Stimulated activated CD8-positive, alpha-beta memory T cell treated with anti-CD3 and anti-CD28 coated beads, Interleukin-12 subunit alpha, Interleukin-12 subunit beta, amount 100 ng/mL, for 4 hours (primary cell): Measurements from ENCODE around the gene KREMEN1.

Source experiments
- DNase-seq: peaks from one replicate; pipeline ENCODE4 v3.0.0-alpha.2; 2020; ENCODE audit warnings: low read depth

The KREMEN1 gene

DNA sequence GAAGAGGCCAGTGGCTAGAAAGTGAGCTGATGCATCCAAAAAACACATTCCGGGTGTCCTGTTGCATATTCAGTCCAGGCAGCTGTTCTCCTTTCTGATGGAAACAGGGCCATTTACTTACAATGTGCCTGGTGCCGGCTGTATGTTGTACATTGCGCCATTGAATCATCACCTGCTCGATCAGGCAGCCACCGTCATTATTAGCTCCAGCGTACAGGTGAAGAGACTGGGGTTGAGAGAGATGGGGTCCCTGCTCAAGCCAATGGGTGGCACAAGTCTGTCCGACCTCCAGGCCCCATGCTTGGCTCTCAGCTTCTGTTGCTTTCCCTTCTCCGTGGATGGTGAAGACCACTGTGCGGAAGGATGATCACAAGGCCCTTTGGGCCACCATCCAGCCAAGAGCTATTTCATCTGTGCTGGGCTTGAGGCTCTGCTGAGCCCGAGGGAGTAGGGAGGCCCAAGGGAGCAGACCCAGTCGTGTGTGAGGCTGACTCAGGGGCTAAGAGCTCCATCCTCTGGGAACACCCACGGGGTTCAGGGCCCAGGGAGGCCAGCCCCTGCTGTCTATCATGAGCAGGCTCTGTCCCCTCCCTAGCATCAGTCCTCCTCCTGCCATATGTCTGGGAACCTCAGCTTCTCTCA lies 112.1 kb downstream of the KREMEN1 start:
- no peak for DNase-seq

DNA sequence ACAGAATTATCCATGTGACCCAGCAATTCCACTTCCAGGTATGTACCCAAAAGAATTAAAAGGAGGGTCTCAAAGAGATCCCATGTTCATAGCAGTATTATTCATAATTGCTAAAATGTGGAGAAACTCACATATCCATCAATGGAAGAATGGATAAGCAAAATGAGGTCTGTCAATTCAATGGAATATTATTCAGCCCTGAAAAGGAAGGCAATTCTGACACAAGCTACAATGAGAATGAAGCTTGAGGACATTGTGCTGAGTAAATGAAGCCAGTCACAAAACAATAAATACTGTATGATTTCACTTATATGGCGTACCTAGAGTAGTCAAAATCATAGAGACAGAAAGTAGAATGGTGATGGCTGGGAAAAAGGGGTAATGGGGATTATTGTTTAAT lies 113.5 kb downstream of the KREMEN1 start:
- no peak for DNase-seq

GRCh38 chr22:29187831-29188230 lies 115.0 kb downstream of the KREMEN1 start:
- no peak for DNase-seq

DNA sequence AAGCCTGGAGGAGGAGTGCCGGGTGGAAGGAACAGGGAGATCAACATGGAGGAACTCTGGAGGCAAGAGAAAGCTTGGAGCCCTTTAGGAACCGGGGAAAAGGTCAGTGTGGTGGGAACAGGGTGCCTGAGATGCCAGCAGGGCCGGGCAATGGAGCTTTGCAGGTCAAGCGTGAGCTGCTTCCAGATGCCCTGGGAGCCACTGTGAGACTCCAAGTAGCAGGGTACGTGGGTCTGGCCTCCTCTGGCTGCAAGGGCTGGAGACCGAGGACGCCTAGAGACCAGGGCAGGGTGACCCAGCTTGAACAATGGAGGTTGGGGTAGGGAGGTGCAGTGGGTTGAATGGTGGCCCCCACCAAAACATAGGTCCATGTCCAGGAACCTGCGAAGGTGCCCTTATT lies 117.2 kb downstream of the KREMEN1 start:
- DNase-seq: no peak

DNA sequence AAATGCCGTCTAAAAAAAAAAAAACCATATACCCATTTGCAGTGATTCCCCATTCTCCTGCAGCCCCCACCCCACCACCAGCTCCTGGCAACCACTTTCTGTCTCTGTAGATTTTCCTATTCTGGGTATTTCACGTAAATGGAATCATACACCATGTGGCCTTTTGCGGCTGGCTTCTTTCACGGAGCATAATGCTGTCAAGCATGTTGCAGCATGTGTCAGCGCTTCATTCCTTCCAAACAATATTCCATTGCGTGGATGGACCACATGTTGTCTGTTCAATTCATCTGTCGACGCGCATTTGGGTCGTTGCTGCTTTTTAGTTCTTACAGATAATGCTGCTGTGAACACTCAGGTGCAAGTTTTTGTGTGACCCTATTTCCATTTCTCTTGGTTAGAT lies 118.1 kb downstream of the KREMEN1 start:
- no peak for DNase-seq

GRCh38 chr22:29193021-29193420 lies 120.2 kb downstream of the KREMEN1 start:
- no peak for DNase-seq

- DNase-seq: no peak
These were observed 121.3 kb downstream of the KREMEN1 start for GRCh38 chr22:29194184-29194583.

- no peak for DNase-seq
These were observed 122.5 kb downstream of the KREMEN1 start for GRCh38 chr22:29195118-29195963.

DNA sequence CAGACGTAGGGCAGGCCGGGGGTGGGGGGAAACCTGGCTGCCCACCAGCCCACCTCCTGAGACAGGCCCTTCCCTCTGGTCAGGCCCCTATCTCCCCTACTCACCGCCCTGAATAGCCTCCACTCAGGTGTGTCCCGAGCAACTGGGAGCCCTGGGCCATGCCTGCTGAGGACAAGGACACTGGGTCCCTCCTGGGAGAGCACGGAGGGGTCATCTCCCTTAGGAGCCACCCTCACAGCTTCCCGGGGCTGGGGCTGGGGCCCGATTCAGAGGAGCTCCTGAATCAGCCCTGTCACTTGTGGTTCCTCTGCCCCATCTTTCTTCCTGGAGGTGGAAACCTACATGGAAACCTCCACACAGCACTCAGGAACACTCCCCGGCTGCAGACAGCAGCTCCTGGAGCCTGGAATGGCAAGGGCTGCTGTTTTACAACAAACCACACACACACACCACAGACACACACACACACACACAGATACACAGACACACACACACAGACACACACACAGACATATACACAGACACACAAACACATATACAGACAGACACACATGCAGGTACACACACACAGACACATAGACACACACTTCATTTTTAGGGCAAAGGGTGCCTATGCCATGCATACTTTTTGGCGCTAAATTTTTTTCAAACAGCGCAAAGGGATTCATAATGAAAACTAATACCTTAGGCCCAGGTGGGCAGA lies 123.3 kb downstream of the KREMEN1 start:
- DNase-seq: no peak

DNA sequence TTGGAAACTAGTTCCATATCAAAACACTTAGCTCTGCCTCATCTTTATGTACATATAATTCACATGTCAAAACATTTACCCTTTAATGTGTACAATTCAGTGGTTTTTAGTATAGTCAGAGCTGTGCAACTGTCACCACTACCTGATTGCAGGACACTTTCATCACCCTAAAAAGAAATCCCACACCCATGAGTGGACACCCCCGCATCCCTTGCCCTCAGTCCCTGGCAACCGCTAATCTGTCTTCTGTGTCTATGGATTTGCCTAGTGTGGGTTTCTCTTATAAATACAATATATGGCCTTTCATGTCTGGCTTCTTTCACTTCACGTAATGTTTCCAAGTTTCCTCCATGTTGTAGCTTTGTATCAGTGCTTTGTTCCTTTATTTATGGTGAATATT lies 124.3 kb downstream of the KREMEN1 start:
- no peak for DNase-seq

- DNase-seq: no peak
These were observed 125.4 kb downstream of the KREMEN1 start for GRCh38 chr22:29198240-29198639.

DNA sequence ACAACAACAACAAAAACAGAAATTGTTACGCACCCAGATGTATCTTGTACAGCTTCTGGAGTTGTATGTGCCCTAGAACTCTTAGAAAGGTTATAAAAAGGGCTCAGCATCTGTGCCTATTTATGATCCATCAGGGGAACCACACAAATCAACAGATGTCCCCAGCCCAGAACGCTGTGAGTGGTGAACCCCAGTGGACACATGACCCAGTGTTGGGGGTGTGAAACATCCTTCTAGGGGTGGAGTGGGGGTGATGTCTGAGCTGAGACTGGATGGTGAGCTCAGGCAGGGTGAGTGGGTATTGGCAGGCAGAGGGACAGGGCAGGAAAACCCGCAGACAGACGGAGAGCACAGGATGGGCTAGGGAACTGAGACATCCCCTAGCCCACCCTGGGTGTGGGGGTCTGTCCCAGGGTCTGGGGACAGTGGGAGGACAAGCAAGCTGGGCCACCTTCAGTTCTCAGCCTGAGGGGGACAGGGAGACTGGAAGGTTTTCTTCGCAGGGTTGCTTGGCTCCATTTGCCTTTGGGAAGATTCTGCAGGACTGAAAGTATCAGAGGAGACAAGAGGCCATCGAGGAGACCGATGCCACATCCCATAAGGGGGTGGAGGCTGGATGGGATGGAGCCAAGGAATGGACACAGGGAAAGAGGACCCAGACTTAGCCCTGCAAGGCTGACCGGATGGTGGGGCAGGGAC lies 127.0 kb downstream of the KREMEN1 start:
- no peak for DNase-seq

DNA sequence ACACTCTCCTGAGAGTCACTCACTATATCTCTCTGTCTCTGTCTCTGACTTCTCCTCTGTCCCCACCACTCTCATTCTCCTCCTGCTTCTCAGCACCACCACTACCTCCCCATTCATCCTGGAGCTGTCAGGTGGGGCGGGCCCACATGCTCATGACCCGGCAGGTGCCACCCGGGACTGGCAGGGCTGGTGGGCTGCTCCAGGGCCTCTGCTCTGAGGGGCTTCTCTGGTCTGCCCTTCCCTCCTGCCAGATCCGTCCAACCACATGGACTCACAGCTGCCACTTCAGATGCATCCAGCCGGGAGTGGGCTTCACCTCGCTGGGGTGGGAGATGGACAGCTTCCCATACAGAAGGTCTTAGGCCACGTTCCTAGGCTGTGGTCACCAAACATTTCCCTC lies 128.1 kb downstream of the KREMEN1 start:
- DNase-seq: no peak

- DNase-seq: no peak
These were observed 128.9 kb downstream of the KREMEN1 start for GRCh38 chr22:29201782-29202181.

DNA sequence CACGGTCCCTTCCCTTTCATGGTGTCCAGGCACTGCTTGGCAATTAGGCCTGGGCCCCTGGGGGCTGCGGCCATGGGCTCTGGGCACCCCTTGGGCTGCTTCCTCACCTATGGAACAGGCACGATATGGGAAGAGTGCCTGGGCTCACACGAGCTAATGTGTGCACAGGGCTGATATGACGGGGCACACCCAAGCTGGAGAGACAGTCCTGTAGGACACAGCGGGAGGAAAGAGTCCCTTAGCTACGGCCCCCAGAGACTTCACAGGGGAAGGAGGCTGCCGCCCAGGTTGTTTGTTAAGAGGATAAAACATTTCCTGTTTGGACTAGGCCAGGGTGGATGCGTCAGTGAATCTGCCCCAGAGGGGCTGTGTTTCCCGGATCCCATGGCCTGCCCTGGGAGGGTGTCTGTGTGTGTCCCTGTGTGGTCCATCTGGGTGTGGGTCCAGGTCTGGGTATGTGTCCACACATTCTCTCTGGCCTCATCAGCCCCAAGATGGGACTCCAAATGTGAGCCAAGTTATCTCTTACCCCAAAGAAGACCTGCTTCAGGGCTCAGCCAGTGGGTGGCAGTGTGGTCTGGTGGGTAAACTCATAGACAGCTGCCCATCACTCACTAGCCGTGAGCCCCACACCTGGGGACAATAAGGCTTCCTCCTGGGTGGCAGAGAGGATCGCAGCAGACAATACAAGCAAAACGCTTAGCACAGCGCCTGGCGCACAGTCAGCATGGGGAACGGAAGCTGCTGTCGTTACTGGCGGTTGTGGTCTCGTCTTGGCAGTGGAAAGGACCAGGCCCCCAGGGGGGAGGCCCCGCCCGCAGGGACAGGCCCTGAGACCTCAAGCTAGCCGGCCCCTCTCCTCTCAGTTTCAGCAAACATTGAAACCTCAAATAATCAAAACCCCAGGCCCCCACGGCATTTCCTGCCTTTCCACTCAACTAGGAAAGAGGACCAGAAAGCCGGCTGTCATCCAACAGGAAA lies 129.7 kb downstream of the KREMEN1 start:
- peak; percentile 25 for DNase-seq

- DNase-seq: no peak
These were observed 130.9 kb downstream of the KREMEN1 start for GRCh38 chr22:29203488-29204454.

- DNase-seq: no peak
These were observed 131.8 kb downstream of the KREMEN1 start for GRCh38 chr22:29204455-29205183.

DNA sequence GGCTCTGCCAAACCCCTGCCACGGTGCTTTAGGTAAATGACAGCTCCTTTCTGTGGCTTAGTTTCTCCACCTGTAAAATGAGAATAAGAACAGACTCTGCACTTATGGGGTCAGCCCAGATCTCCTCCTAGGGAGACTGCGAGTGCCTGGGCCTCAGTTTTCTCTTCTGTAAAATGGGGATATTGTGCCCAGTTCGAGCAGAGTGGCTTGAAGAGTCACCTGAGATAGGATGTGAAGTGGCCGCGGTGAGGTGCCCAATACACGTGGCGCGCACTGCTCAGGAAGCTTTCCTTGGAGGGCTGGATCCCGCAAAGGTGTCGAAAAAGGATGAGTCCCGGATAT lies 132.4 kb downstream of the KREMEN1 start:
- DNase-seq: no peak

- DNase-seq: no peak
These were observed 132.9 kb downstream of the KREMEN1 start, which contains the start of gene EMID1 for GRCh38 chr22:29205594-29206371. TSS of gene EMID1 (plus strand) at chr22:29205896. CDS start at chr22:29206039, 143 bp downstream.
